ENCODE results near the gene INTS14. TPM values are rescaled to one million over a fixed set of nuclear protein-coding genes. Genes with fewer than 3 reads are reported as not detected.

The INTS14 gene
- total RNA-seq, 2 experiments from 2014 or later = 38.4 to 46.8 TPM

GRCh38 chr15:65535192-65535591 is 75.7 kb downstream of the INTS14 start:
- DNase-seq = no peak

GRCh38 chr15:65533057-65533756 is 77.7 kb downstream of the INTS14 start:
- Mint-ChIP-seq H3K27me3 (no peaks in the 10 kb centered on the region), H3K4me3 (peak overlapping the region; percentile 17), H3K4me1 (peaks cover 37% of the 10 kb centered on the region), H3K9me3 (no peaks in the 10 kb centered on the region), H3K27ac (no peak overlapping the region), H3K36me3 (ENCODE audit: low read depth) (peaks cover 2% of the 10 kb centered on the region)
- DNase-seq = no peak
- POLR2A ChIA-PET = no interaction called here
- CTCF ChIA-PET = no interaction called here

More at GRCh38 chr15:65535192-65535591, 75.7 kb downstream of the INTS14 start:
- CTCF ChIA-PET = no interaction called here
- H3K4me1 Mint-ChIP-seq = peaks cover 32% of the 10 kb centered on the region
- no peaks in the 10 kb centered on the region for H3K9me3 Mint-ChIP-seq
- H3K36me3 Mint-ChIP-seq (ENCODE audit: low read depth) = peaks cover 2% of the 10 kb centered on the region
- H3K27ac Mint-ChIP-seq = no peak overlapping the region
- POLR2A ChIA-PET = no interaction called here
- no peak overlapping the region for H3K4me3 Mint-ChIP-seq
- H3K27me3 Mint-ChIP-seq = no peaks in the 10 kb centered on the region

GRCh38 chr15:65532738-65533051 is 78.2 kb downstream of the INTS14 start:
- Mint-ChIP-seq H3K4me1 (peaks cover 37% of the 10 kb centered on the region), H3K27ac (no peak overlapping the region), H3K4me3 (no peak overlapping the region), H3K9me3 (no peaks in the 10 kb centered on the region), H3K36me3 (ENCODE audit: low read depth) (peaks cover 2% of the 10 kb centered on the region), H3K27me3 (no peaks in the 10 kb centered on the region)
- no peak for DNase-seq
- ChIA-PET POLR2A (no interaction called here), CTCF (interaction anchor here (0.6 kb wide), 1 partner anchor 623 kb away, joined by 3 read pairs; no protein-coding TSS in a partner anchor)

GRCh38 chr15:65530318-65531111 is 80.4 kb downstream of the INTS14 start, which contains the start of gene HACD3:
Gene HACD3 (plus strand): TSS chr15:65530463. CDS start chr15:65530632, 169 bp downstream.
- H3K27me3 Mint-ChIP-seq = no peaks in the 10 kb centered on the region
- peaks cover 37% of the 10 kb centered on the region for H3K4me1 Mint-ChIP-seq
- POLR2A ChIA-PET = interaction anchor here (0.7 kb wide), 1 partner anchor 12 kb away, joined by 4 read pairs; no protein-coding TSS in a partner anchor
- peak within 1 kb of the TSS; percentile 81 for H3K4me3 Mint-ChIP-seq
- CTCF ChIA-PET = interaction anchor here (0.5 to 2.0 kb wide), 9 partner anchors 9 to 755 kb away, joined by 3 to 10 read pairs (median 3); no protein-coding TSS in a partner anchor
- H3K36me3 Mint-ChIP-seq (ENCODE audit: low read depth) = peaks cover 2% of the 10 kb centered on the region
- no peaks in the 10 kb centered on the region for H3K9me3 Mint-ChIP-seq
- DNase-seq = peak; percentile 88
- H3K27ac Mint-ChIP-seq = peak within 1 kb of the TSS; percentile 87

- Mint-ChIP-seq H3K9me3 (no peaks in the 10 kb centered on the region), H3K27ac (peak overlapping the region; percentile 82), H3K4me1 (peaks cover 36% of the 10 kb centered on the region), H3K36me3 (ENCODE audit: low read depth) (peaks cover 2% of the 10 kb centered on the region), H3K4me3 (peak overlapping the region; percentile 81), H3K27me3 (no peaks in the 10 kb centered on the region)
- ChIA-PET POLR2A (no interaction called here), CTCF (interaction anchor here (0.5 to 2.0 kb wide), 5 partner anchors 10 to 756 kb away, joined by 3 to 10 read pairs (median 3); no protein-coding TSS in a partner anchor)
- DNase-seq = no peak
Observed at GRCh38 chr15:65529762-65530317, 81.1 kb downstream of the INTS14 start.

Other genes with a start within 250 kb of the INTS14 start
- gene IGDCC3, start 233.1 kb downstream of the INTS14 start, total RNA-seq = not detected
- gene IGDCC4, start 188.2 kb downstream of the INTS14 start, total RNA-seq = under 1 TPM; 0.06 to 0.12 TPM
- 10 to 100 TPM; 42.8 to 45.4 TPM for gene DPP8, start 93.4 kb downstream of the INTS14 start, total RNA-seq
- 10 to 100 TPM; 31.3 to 32.8 TPM for gene HACD3, start 80.7 kb downstream of the INTS14 start, total RNA-seq
- gene SLC24A1, start 10.8 kb upstream of the INTS14 start, total RNA-seq = 1 to 10 TPM; 4.3 to 5.4 TPM
- gene DENND4A, start 181.2 kb upstream of the INTS14 start, total RNA-seq = 10 to 100 TPM; 30.9 to 40.2 TPM

Data from activated CD4-positive, alpha-beta T cell treated with anti-CD3 and anti-CD28 coated beads, Interleukin-2, amount 10 ng/mL, durations not matched to agents 7 days and 5 days (primary cell).